ENCODE results near the gene SLITRK2.

SLITRK2 gene

DNA sequence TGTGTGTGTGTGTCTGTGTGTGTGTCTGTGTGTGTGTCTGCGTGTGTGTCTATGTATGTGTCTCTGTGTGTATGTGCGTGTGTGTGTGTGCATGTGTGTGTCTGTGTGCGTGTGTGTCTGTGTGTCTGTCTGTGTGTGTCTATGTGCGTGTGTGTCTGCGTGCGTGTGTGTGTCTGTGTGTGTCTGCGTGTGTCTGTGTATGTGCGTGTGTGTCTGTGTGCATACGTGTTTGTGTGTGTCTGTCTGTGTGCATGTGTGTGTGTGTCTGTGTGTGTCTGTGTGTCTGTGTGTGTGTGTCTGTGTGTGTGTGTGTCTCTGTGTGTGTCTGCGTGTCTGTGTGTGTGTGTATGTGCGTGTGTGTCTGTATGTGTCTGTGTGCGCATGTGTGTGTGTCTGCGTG lies 35.6 kb downstream of the SLITRK2 start:
- peaks cover 2% of the 10 kb centered on the region for H3K9me3 ChIP-seq (ENCODE audit: control insufficient read depth, low read length)
- no peak overlapping the region for H3K27ac ChIP-seq (ENCODE audit: insufficient read depth, low read depth, low read length, poor library complexity, severe bottlenecking)
- no peaks in the 10 kb centered on the region for H3K4me1 ChIP-seq (ENCODE audit: control insufficient read depth, insufficient read depth, low read length)
- no peak overlapping the region for H3K4me3 ChIP-seq (ENCODE audit: insufficient read depth, low read depth, low read length)
- H3K36me3 ChIP-seq (ENCODE audit: control insufficient read depth, insufficient read depth, low read length) = no peaks in the 10 kb centered on the region
- WGBS, 2 experiments = 89 to 90% methylated on average over 12 to 13 of the region's 13 CpGs
- H3K27me3 ChIP-seq (ENCODE audit: control insufficient read depth, insufficient read depth, low read length, poor library complexity, severe bottlenecking) = no peaks in the 10 kb centered on the region

DNA sequence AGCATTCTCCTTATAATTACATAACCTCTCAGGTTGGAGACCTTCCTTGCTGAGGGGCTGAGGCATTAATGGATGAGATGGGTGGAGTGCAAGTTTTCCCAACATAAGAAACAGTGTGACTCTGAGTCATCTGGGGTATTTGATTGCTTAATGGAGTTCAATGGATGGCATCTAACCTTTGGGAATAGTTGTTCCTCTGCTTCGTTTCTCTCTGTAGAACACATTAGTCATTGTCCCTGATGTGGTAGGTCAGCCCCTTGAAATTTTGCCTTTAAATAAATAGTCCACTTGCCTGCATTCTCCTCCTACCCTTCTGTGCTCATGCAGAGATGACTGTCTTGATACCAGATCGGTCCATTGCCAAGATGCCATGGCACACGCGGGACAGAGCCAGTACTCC lies 38.6 kb downstream of the SLITRK2 start:
- 78 to 90% methylated on average over 4 of the region's 4 CpGs for WGBS, 2 experiments
- peaks cover 2% of the 10 kb centered on the region for H3K9me3 ChIP-seq (ENCODE audit: control insufficient read depth, low read length)
- H3K36me3 ChIP-seq (ENCODE audit: control insufficient read depth, insufficient read depth, low read length) = no peaks in the 10 kb centered on the region
- H3K27ac ChIP-seq (ENCODE audit: insufficient read depth, low read depth, low read length, poor library complexity, severe bottlenecking) = no peak overlapping the region
- H3K4me3 ChIP-seq (ENCODE audit: insufficient read depth, low read depth, low read length) = no peak overlapping the region
- H3K4me1 ChIP-seq (ENCODE audit: control insufficient read depth, insufficient read depth, low read length) = no peaks in the 10 kb centered on the region
- no peaks in the 10 kb centered on the region for H3K27me3 ChIP-seq (ENCODE audit: control insufficient read depth, insufficient read depth, low read length, poor library complexity, severe bottlenecking)

DNA sequence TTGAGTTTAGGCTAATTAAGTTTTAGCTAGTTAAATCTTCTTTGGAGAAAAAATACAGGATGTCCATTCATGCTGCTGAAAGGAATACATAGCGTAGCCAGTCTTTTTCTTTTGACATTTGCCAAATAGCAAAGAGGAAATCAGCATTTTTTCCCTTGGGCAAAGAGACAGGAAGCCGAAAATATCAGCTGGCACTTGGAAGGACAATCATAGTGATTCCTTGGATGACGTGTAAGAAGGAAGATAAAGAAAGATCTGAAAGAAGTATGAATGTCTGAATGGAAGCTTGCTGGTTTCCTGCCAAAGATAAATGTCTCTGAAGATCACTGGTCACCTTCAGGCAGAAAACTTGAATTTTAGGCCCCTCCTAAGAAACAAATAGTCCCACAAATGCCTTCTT lies 44.2 kb downstream of the SLITRK2 start:
- no peaks in the 10 kb centered on the region for H3K36me3 ChIP-seq (ENCODE audit: control insufficient read depth, insufficient read depth, low read length)
- no peaks in the 10 kb centered on the region for H3K4me1 ChIP-seq (ENCODE audit: control insufficient read depth, insufficient read depth, low read length)
- 68 to 76% methylated on average over 3 of the region's 3 CpGs for WGBS, 2 experiments

DNA sequence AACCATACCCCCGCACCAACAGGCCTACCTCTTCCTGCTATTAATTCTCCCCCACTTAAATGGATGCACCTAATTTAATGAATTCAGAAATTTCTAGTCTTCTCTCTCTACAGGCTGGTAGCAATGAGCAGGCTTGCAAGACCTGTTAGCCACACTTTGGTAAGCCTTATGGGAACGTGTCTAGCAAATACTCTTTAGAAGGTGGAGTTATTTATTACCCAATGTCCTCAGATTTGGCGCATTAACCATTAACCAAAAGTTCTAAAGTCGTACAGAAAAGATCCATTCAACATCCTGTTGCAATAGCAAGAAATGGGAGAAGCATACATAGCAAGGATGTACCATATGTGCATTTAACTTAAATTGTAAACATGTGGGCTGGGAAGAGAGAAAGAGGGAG lies 47.5 kb downstream of the SLITRK2 start:
- Histone ChIP-seq H3K36me3 (ENCODE audit: control insufficient read depth, insufficient read depth, low read length) (no peaks in the 10 kb centered on the region), H3K4me3 (ENCODE audit: insufficient read depth, low read depth, low read length) (no peak overlapping the region), H3K27ac (ENCODE audit: insufficient read depth, low read depth, low read length, poor library complexity, severe bottlenecking) (no peak overlapping the region), H3K4me1 (ENCODE audit: control insufficient read depth, insufficient read depth, low read length) (no peaks in the 10 kb centered on the region), H3K9me3 (ENCODE audit: control insufficient read depth, low read length) (peaks cover 2% of the 10 kb centered on the region), H3K27me3 (ENCODE audit: control insufficient read depth, insufficient read depth, low read length, poor library complexity, severe bottlenecking) (no peaks in the 10 kb centered on the region)
- WGBS, 2 experiments = 58 to 78% methylated on average over 2 to 3 of the region's 4 CpGs

More for the DNA sequence above, 44.2 kb downstream of the SLITRK2 start:
- peaks cover 4% of the 10 kb centered on the region for H3K9me3 ChIP-seq (ENCODE audit: control insufficient read depth, low read length)
- no peak overlapping the region for H3K27ac ChIP-seq (ENCODE audit: insufficient read depth, low read depth, low read length, poor library complexity, severe bottlenecking)
- no peaks in the 10 kb centered on the region for H3K27me3 ChIP-seq (ENCODE audit: control insufficient read depth, insufficient read depth, low read length, poor library complexity, severe bottlenecking)
- no peak overlapping the region for H3K4me3 ChIP-seq (ENCODE audit: insufficient read depth, low read depth, low read length)
